GM18951 (cell line): ENCODE measurements around the gene AFF3.
"Not testable (repeated sequence)": the region's sequence is repeated elsewhere in the genome, so short reads cannot be mapped to it uniquely, and the experiment has no call there.

Experiments
- POLR2A ChIP-seq: IDR thresholded peaks from 4 replicates; pipeline ENCODE4 v1.6.1; 2011; ENCODE audit warnings: mild to moderate bottlenecking; ENCODE audit not compliant: insufficient read length, insufficient read depth; ENCODE audit errors: extremely low read depth
- in situ Hi-C: fragments of 300-500 bp; cut with MboI; formaldehyde crosslinking; loops from one replicate; pipeline ENCODE4 v1.12.0; 2022; ENCODE audit warnings: low sequenced_read_pairs, mixed read lengths, inconsistent platforms; ENCODE audit not compliant: unreplicated experiment

Gene AFF3

GRCh38 chr2:99512181-99512591 lies 630.2 kb downstream of the AFF3 start:
- TF ChIP-seq POLR2A: no peak
- in situ Hi-C loops: no loop called here

GRCh38 chr2:99509387-99509786 lies 633.0 kb downstream of the AFF3 start:
- in situ Hi-C loops: no loop called here
- TF ChIP-seq POLR2A: no peak

GRCh38 chr2:99507937-99508818 lies 634.2 kb downstream of the AFF3 start:
- TF ChIP-seq POLR2A: no peak
- in situ Hi-C loops: no loop called here

GRCh38 chr2:99504844-99505584 lies 637.4 kb downstream of the AFF3 start:
- TF ChIP-seq POLR2A: no peak

GRCh38 chr2:99503662-99504416 lies 638.6 kb downstream of the AFF3 start:
- in situ Hi-C loops: not testable (repeated sequence)

More at GRCh38 chr2:99504844-99505584, 637.4 kb downstream of the AFF3 start:
- in situ Hi-C loops: no loop called here

GRCh38 chr2:99496021-99496420 lies 646.4 kb downstream of the AFF3 start:
- in situ Hi-C loops: loop anchor here (25.0 kb wide), 1 partner anchor 309 kb away; the partner anchor contains the start of genes MITD1 and MRPL30
- no peak for TF ChIP-seq POLR2A
